HepG2 (cell line): ENCODE data around the gene GRM6. TPM values are rescaled to one million over a fixed set of nuclear protein-coding genes. Genes with fewer than 3 reads are reported as not detected.

Experiments used
- ATAC-seq: fragments of 200-7000 bp; cut with Tn5 transposase; 3 replicates; pipeline ENCODE4 v1.9.1; 2020; ENCODE audit warnings: mild to moderate bottlenecking, moderate library complexity
- BruUV-seq: library from RNA; stranded (reverse); fragments of 400-500 nt; replicated peaks from 2 replicates; lab custom pipeline; 2021; lab: Mats Ljungman, UMichigan
- CTCF ChIA-PET: fragments of 300-600 bp; formaldehyde crosslinking; extraction: SDS; loops from one replicate; lab custom pipeline; 2021; ENCODE audit warnings: low total read pairs, inconsistent platforms, low intra/inter-chr PET ratio; lab: Yijun Ruan, JAX
- POLR2A ChIA-PET: fragments of 350-600 bp; sonication (Branson Sonifier 250); formaldehyde crosslinking; loops from one replicate; lab custom pipeline; 2020; ENCODE audit warnings: antibody characterized with exemption, inconsistent platforms; lab: Yijun Ruan, JAX
- DNase-seq: peaks from one replicate; pipeline ENCODE4 v3.0.0-alpha.2; 2015; ENCODE audit warnings: low spot score
- FAIRE-seq: peaks from 3 replicates; lab custom pipeline; 2011; peaks lifted over from hg19 to GRCh38; lab: Jason Lieb, UNC
- H2AFZ ChIP-seq: one replicate; pipeline ENCODE4 v1.6.1; 2011; ENCODE audit warnings: low read length, inconsistent platforms
- H3K27ac ChIP-seq: fragments of 300-600 bp; 3 replicates; pipeline ENCODE4 v1.8.0; 2011; ENCODE audit warnings: mixed run types, mild to moderate bottlenecking, mixed read lengths, low read length, inconsistent platforms; ENCODE audit not compliant: insufficient read depth; ENCODE audit errors: extremely low read length
- H3K27me3 ChIP-seq, 2 experiments: fragments of 200-600 bp in 1 of 2; 2 replicates in 1 of 2; 3 replicates in 1 of 2; pipeline versions ENCODE4 v1.6.0 to v1.8.0; 2011; ENCODE audit warnings: low read length in 2 of 2, mild to moderate bottlenecking in 2 of 2, moderate library complexity in 2 of 2, inconsistent platforms in 1 of 2; ENCODE audit not compliant: insufficient read depth in 2 of 2, control insufficient read depth in 1 of 2
- H3K36me3 ChIP-seq, 2 experiments: fragments of 200-600 bp in 1 of 2; replicated peaks in 1 of 2; 2 replicates in 1 of 2; 3 replicates in 1 of 2; pipeline versions ENCODE4 v1.5.1 to v1.8.0; 2011; ENCODE audit warnings: low read length in 2 of 2, inconsistent platforms in 1 of 2; ENCODE audit not compliant: insufficient read depth in 2 of 2, control insufficient read depth in 1 of 2
- H3K4me1 ChIP-seq: 2 replicates; pipeline ENCODE4 v1.5.1; 2012; ENCODE audit warnings: low read length, inconsistent platforms; ENCODE audit not compliant: insufficient read depth
- H3K4me2 ChIP-seq: 2 replicates; pipeline ENCODE4 v1.6.0; 2011; ENCODE audit warnings: low read depth, low read length, inconsistent platforms
- H3K4me3 ChIP-seq, 3 experiments: fragments of 200-600 bp in 1 of 3; sonication (generic), shearing (Covaris generic) in 1 of 3; replicated peaks in 1 of 3; 2 replicates each; pipeline ENCODE4 v1.5.1; 2011 to 2016; ENCODE audit warnings: low read length in 3 of 3, inconsistent platforms in 2 of 3, low read depth in 2 of 3, mild to moderate bottlenecking in 2 of 3, control low read depth in 1 of 3, mixed read lengths in 1 of 3; ENCODE audit not compliant: insufficient read depth in 1 of 3
- H3K79me2 ChIP-seq: one replicate; pipeline ENCODE4 v1.6.1; 2011; ENCODE audit warnings: low read length, inconsistent platforms; ENCODE audit not compliant: insufficient read depth
- H3K9ac ChIP-seq: 2 replicates; pipeline ENCODE4 v1.6.0; 2011; ENCODE audit warnings: mild to moderate bottlenecking, low read depth, low read length, inconsistent platforms; ENCODE audit not compliant: insufficient read depth
- H3K9me3 ChIP-seq: 2 replicates; pipeline ENCODE4 v1.5.1; 2012; ENCODE audit warnings: mild to moderate bottlenecking, low read length
- H4K20me1 ChIP-seq: 2 replicates; pipeline ENCODE4 v1.6.0; 2011; ENCODE audit warnings: inconsistent platforms, mild to moderate bottlenecking, low read length, moderate library complexity; ENCODE audit not compliant: insufficient read depth
- REPIN1 ChIP-seq: sonication (generic); formaldehyde crosslinking; IDR thresholded peaks from 2 replicates; pipeline ENCODE4 v1.8.0; 2022; ENCODE audit warnings: missing genetic modification reagents, low read depth, mild to moderate bottlenecking, borderline replicate concordance
- SCMH1 ChIP-seq: sonication (generic); formaldehyde crosslinking; IDR thresholded peaks from 2 replicates; pipeline ENCODE4 v1.9.0; 2021; ENCODE audit warnings: missing genetic modification reagents, mild to moderate bottlenecking, borderline replicate concordance
- ZNF773 ChIP-seq: sonication (generic); formaldehyde crosslinking; IDR thresholded peaks from 2 replicates; pipeline ENCODE4 v1.4.0; 2020; ENCODE audit warnings: missing genetic modification reagents, borderline replicate concordance
- WGBS: methylation state at CpG from one replicate; pipeline ENCODE4 v1.1.6; 2017; ENCODE audit warnings: low lambda C conversion rate; 5-methylcytosine and 5-hydroxymethylcytosine counted together
- in situ Hi-C: cut with HindIII; loops from 2 replicates; pipeline ENCODE4 v1.10.0; 2017; ENCODE audit warnings: low pct_unique_long_range_greater_than_20kb; ENCODE audit not compliant: extremely low pct_ligation_motif_present
- intact Hi-C: fragments of 100-400 bp; cut with micrococcal nuclease; formaldehyde crosslinking; loops from one replicate; pipeline ENCODE4 v1.10.0; 2022; ENCODE audit not compliant: unreplicated experiment
- polyA plus RNA-seq, 8 experiments: library from polyadenylated mRNA; depleted of rRNA in 3 of 8; stranded (reverse) in 7 of 8; unstranded in 1 of 8; fragments of >200 nt; fragmentation: Illumina TruSeq in 4 of 8; extraction: Trizol in 4 of 8; gene quantifications; 2 replicates each; pipeline versions ENCODE4 v1.2.1 to v1.2.3, GENCODE V29; 2011 to 2016; ENCODE audit warnings: low read depth in 4 of 8, missing spikeins in 1 of 8, mixed read lengths in 1 of 8; ENCODE audit not compliant: insufficient read depth in 1 of 8
- total RNA-seq, 5 experiments: library from RNA; depleted of rRNA; stranded (reverse); fragments of >200 nt; fragmentation: Illumina TruSeq; extraction: Trizol; gene quantifications; 2 replicates each; pipeline ENCODE4 v1.2.3, GENCODE V29; 2016; ENCODE audit warnings: low read depth in 1 of 5
- TF ChIP-seq, protein P1 (sequence below): sonication (generic); formaldehyde crosslinking; conservative IDR thresholded peaks from 2 replicates; pipeline ENCODE4 v1.8.1; 2023; ENCODE audit warnings: missing genetic modification reagents
- TF ChIP-seq, protein P2 (sequence below): sonication (generic); formaldehyde crosslinking; IDR thresholded peaks from 2 replicates; pipeline ENCODE4 v1.8.1; 2023; ENCODE audit warnings: mild to moderate bottlenecking, inconsistent platforms, moderate library complexity, missing genetic modification reagents, borderline replicate concordance
- TF ChIP-seq, protein P3 (sequence below): IDR thresholded peaks from 2 replicates; pipeline ENCODE4 v1.6.1; 2016

Gene GRM6
- total and polyA plus RNA-seq, 2 of the 13 experiments (the other 11 are each of a cell fraction or from before 2014, with no cell fraction given), result not detected

GRCh38 chr5:178992291-178992895 lies 2.7 kb downstream of the GRM6 start:
- H3K4me2 ChIP-seq, result no peak overlapping the region
- ATAC-seq (no peak; the same call in 2 of the 3 replicates), DNase-seq (no peak), FAIRE-seq (no peak)
- no peaks in the 10 kb centered on the region; a peak in 1 of 5 replicates for H3K27me3 ChIP-seq
- H3K9ac ChIP-seq, result no peak overlapping the region
- H3K27ac ChIP-seq, result no peak overlapping the region
- H3K79me2 ChIP-seq, result no peaks in the 10 kb centered on the region
- in situ Hi-C loops, result no loop called here
- ChIA-PET CTCF (no interaction called here), POLR2A (no interaction called here)
- no peaks in the 10 kb centered on the region for H3K4me1 ChIP-seq
- no peaks in the 10 kb centered on the region for H4K20me1 ChIP-seq
- WGBS, result 4% methylated on average over 7 of the region's 9 CpGs
- H2AFZ ChIP-seq, result no peak overlapping the region
- H3K36me3 ChIP-seq, result no peaks in the 10 kb centered on the region
- H3K4me3 ChIP-seq, result no peak overlapping the region
- peaks cover 21% of the 10 kb centered on the region; the same call in 1 of the 2 replicates for H3K9me3 ChIP-seq
- no TSS peak for BruUV-seq
- intact Hi-C loops, result no loop called here
- TF ChIP-seq ZNF773 (CRISPR knock-in tag) (no peak), REPIN1 (no peak), SCMH1 (CRISPR knock-in tag) (no peak)
- TF ChIP-seq, protein P1, sequence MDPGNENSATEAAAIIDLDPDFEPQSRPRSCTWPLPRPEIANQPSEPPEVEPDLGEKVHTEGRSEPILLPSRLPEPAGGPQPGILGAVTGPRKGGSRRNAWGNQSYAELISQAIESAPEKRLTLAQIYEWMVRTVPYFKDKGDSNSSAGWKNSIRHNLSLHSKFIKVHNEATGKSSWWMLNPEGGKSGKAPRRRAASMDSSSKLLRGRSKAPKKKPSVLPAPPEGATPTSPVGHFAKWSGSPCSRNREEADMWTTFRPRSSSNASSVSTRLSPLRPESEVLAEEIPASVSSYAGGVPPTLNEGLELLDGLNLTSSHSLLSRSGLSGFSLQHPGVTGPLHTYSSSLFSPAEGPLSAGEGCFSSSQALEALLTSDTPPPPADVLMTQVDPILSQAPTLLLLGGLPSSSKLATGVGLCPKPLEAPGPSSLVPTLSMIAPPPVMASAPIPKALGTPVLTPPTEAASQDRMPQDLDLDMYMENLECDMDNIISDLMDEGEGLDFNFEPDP (CRISPR knock-in tag), result no peak
- TF ChIP-seq, protein P2, sequence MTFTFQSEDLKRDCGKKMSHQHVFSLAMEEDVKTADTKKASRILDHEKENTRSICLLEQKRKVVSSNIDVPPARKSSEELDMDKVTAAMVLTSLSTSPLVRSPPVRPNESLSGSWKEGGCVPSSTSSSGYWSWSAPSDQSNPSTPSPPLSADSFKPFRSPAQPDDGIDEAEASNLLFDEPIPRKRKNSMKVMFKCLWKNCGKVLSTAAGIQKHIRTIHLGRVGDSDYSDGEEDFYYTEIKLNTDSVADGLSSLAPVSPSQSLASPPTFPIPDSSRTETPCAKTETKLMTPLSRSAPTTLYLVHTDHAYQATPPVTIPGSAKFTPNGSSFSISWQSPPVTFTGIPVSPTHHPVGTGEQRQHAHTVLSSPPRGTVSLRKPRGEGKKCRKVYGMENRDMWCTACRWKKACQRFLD (CRISPR knock-in tag), result no peak
- TF ChIP-seq, protein P3, sequence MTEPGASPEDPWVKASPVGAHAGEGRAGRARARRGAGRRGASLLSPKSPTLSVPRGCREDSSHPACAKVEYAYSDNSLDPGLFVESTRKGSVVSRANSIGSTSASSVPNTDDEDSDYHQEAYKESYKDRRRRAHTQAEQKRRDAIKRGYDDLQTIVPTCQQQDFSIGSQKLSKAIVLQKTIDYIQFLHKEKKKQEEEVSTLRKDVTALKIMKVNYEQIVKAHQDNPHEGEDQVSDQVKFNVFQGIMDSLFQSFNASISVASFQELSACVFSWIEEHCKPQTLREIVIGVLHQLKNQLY, result no peak
